ENCODE results near the gene CDK2.

The CDK2 gene

DNA sequence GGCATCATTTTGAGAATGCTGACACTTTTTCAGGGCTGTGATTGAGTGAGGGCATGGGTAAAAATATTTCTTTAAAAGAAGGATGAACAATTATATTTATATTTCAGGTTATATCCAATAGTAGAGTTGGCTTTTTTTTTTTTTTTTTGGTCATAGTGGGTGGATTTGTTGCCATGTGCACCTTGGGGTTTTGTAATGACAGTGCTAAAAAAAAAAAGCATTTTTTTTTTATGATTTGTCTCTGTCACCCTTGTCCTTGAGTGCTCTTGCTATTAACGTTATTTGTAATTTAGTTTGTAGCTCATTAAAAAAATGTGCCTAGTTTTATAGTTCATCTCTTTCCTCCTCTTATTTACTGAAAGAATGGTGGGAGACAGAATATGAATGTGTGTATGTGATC, 5.8 kb downstream of the CDK2 start:
- Mint-ChIP-seq H3K9me3 (no peaks in the 10 kb centered on the region), H3K27me3 (ENCODE audit: low read depth) (no peaks in the 10 kb centered on the region), H3K27ac (no peak overlapping the region), H3K4me3 (peak overlapping the region in 2 of 3 experiments; percentile 54 to 68), H3K4me1 (peaks cover 17% of the 10 kb centered on the region), H3K36me3 (ENCODE audit: low read depth) (peaks cover 22% of the 10 kb centered on the region)
- TF ChIP-seq, protein P1, sequence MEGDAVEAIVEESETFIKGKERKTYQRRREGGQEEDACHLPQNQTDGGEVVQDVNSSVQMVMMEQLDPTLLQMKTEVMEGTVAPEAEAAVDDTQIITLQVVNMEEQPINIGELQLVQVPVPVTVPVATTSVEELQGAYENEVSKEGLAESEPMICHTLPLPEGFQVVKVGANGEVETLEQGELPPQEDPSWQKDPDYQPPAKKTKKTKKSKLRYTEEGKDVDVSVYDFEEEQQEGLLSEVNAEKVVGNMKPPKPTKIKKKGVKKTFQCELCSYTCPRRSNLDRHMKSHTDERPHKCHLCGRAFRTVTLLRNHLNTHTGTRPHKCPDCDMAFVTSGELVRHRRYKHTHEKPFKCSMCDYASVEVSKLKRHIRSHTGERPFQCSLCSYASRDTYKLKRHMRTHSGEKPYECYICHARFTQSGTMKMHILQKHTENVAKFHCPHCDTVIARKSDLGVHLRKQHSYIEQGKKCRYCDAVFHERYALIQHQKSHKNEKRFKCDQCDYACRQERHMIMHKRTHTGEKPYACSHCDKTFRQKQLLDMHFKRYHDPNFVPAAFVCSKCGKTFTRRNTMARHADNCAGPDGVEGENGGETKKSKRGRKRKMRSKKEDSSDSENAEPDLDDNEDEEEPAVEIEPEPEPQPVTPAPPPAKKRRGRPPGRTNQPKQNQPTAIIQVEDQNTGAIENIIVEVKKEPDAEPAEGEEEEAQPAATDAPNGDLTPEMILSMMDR (IDR thresholded peaks at IDR 0.05; ENCODE audit: unreplicated experiment in 3 of 3) = no peak

DNA sequence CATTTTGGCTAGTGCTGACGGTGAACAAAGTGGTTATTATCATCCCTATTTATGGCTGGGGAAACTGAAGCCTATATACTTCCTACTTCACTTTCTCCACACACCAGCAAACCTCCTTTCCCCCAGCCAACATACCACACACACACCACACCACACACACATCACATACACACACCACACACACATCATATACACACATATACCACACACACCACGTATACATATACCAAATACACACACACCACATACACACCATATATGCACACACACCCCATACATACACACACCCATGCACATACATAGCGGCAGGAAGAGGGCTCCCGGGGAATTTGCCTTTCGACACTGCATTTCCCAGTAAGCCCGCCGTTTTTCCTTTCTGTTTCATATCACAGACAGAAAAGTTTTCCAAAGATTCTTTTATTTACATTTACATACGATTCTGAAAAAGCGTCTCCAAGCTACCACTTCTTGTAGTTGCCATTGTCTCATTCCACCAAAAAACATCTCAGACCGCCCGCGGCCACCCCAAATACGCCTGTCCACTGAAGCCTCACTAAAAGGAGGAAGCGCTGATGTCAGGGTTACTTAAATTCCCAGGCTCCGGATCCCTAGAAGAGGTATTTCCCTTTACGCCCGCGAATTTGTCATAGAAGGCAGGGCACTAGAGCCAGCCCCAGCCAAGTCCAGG, 6.4 kb downstream of the CDK2 start:
- H3K27ac Mint-ChIP-seq = no peak overlapping the region
- peaks cover 11% of the 10 kb centered on the region for H3K4me1 Mint-ChIP-seq

DNA sequence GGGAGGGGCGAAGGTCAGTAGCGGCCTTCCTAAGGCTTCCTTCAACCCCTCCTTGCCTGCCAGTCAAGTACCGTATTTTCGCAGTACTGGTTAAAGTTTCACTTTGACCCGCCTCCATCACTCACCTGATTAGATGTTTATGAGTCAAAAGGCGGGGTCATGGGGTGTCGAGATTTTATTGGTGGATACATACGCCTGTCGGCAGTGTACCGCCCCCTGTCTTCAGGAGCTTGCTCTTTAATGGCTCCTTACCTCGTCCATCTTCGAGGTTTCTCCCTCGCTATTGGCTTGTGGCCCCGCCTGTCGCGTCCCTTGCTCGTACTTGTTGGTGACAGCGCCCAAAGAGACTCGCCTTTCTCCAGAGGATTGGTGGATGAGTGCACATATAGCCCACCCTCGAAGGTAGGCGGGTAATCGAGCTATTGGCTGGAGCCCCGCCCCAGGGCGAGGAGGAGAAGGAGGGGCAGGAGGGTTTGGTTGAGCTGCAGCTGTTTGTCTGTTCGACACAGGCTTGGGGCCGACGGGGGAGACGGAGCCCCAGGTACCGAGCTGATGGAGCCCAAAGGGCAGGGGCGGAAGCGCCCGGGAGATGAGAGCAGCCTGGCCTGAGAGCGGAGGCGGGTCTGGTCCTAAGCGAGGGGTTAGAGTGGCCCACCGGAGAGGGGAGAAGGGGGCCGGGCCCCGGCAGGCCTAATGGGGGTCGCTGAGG, 7.1 kb downstream of the CDK2 start, which contains the start of gene RAB5B:
TSS of gene RAB5B (plus strand) at position 480 of the 709 bp plus-strand sequence. CDS start 12,883 bp downstream, outside the sequence.
- peaks cover 32% of the 10 kb centered on the region for H3K36me3 Mint-ChIP-seq (ENCODE audit: low read depth)
- no peak within 1 kb of the TSS for H3K4me3 Mint-ChIP-seq
- no peak within 1 kb of the TSS for H3K27ac Mint-ChIP-seq
- TF ChIP-seq, protein P1 (IDR thresholded peaks at IDR 0.05; ENCODE audit: unreplicated experiment in 3 of 3) = no peak
- H3K4me1 Mint-ChIP-seq = peaks cover 7% of the 10 kb centered on the region
- H3K27me3 Mint-ChIP-seq (ENCODE audit: low read depth) = no peaks in the 10 kb centered on the region
- H3K9me3 Mint-ChIP-seq = no peaks in the 10 kb centered on the region

More for the DNA sequence above, 6.4 kb downstream of the CDK2 start:
- TF ChIP-seq, protein P1 (IDR thresholded peaks at IDR 0.05; ENCODE audit: unreplicated experiment in 3 of 3) = no peak
- Mint-ChIP-seq H3K4me3 (no peak overlapping the region), H3K9me3 (no peaks in the 10 kb centered on the region), H3K36me3 (ENCODE audit: low read depth) (peaks cover 26% of the 10 kb centered on the region), H3K27me3 (ENCODE audit: low read depth) (no peaks in the 10 kb centered on the region)

DNA sequence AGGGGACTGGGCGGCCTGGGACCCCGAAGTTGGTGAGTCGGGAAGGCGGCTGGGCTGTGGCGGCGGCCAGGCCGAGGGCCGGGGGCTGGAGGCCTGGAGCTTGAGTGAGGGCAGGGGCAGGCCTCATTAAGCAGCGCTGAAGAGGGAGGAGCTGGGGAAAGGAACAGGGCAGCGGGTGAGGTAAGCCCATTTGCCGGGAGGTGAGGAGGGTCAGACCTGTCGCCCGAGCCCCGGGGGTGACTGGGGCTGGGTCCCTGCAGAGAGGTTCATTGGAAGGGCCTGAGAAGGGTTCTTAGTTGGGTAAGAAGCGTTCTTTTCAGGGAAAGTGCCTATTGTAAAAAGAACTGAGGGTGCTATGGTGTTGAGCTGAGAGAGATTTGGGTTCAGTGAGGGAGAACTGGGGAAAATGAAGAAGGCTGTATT, 7.7 kb downstream of the CDK2 start:
- no peaks in the 10 kb centered on the region for H3K27me3 Mint-ChIP-seq (ENCODE audit: low read depth)
- no peaks in the 10 kb centered on the region for H3K9me3 Mint-ChIP-seq
- H3K4me3 Mint-ChIP-seq = no peak overlapping the region
- TF ChIP-seq, protein P1 (IDR thresholded peaks at IDR 0.05; ENCODE audit: unreplicated experiment in 3 of 3) = no peak
- H3K27ac Mint-ChIP-seq = no peak overlapping the region
- H3K36me3 Mint-ChIP-seq (ENCODE audit: low read depth) = peaks cover 38% of the 10 kb centered on the region
- peaks cover 12% of the 10 kb centered on the region for H3K4me1 Mint-ChIP-seq

DNA sequence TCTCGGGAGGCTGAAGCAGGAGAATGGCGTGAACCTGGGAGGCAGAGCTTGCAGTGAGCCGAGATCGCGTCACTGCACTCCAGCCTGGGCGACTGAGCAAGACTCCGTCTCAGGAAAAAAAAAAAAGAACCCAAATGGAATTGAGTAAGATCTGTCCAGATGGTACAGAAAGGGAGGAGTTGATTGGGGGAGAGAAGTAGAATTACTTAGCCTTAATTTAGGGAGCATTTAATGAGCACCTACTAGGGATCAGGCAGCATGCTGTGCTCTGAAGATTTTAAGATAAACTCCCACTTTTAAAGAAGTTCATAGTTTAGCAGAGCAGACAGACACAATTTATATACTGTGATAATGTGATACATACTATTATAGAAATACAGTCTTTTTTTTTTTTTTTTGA, 11.8 kb downstream of the CDK2 start:
- H3K27me3 Mint-ChIP-seq (ENCODE audit: low read depth) = peaks cover 3% of the 10 kb centered on the region
- TF ChIP-seq, protein P1 (IDR thresholded peaks at IDR 0.05; ENCODE audit: unreplicated experiment in 3 of 3) = no peak
- peaks cover 14% of the 10 kb centered on the region for H3K4me1 Mint-ChIP-seq
- peaks cover 59% of the 10 kb centered on the region for H3K36me3 Mint-ChIP-seq (ENCODE audit: low read depth)
- no peak overlapping the region for H3K4me3 Mint-ChIP-seq
- H3K9me3 Mint-ChIP-seq = no peaks in the 10 kb centered on the region
- no peak overlapping the region for H3K27ac Mint-ChIP-seq
